GM12864 (cell line): Measurements from ENCODE around the gene LSM11.

Source experiments
- DNase-seq: peaks from one replicate; pipeline ENCODE4 v3.0.0-alpha.2; 2011; ENCODE audit warnings: low read depth
- H3K4me3 ChIP-seq: 2 replicates; pipeline ENCODE4 v1.5.1; 2011; ENCODE audit warnings: mild to moderate bottlenecking, low read depth, low read length, control low read depth
- CTCF ChIP-seq: IDR thresholded peaks from 2 replicates; pipeline ENCODE4 v1.5.1; 2011; ENCODE audit warnings: low read depth, mild to moderate bottlenecking, moderate library complexity, low read length, control low read depth, inconsistent platforms; ENCODE audit errors: missing control alignments

The LSM11 gene

GRCh38 chr5:157747173-157747740, 3.7 kb downstream of the LSM11 start:
- no peak for TF ChIP-seq CTCF
- no peak overlapping the region for H3K4me3 ChIP-seq
- DNase-seq: no peak

- H3K4me3 ChIP-seq: no peak overlapping the region
- DNase-seq: no peak
- TF ChIP-seq CTCF: no peak
Observed at GRCh38 chr5:157747766-157748700, 4.5 kb downstream of the LSM11 start.

- DNase-seq: no peak
- H3K4me3 ChIP-seq: no peak overlapping the region
- no peak for TF ChIP-seq CTCF
Observed at GRCh38 chr5:157748760-157749461, 5.4 kb downstream of the LSM11 start.

GRCh38 chr5:157749462-157749799, 5.9 kb downstream of the LSM11 start:
- no peak overlapping the region for H3K4me3 ChIP-seq
- DNase-seq: no peak
- TF ChIP-seq CTCF: no peak

GRCh38 chr5:157750320-157750719, 6.8 kb downstream of the LSM11 start:
- no peak overlapping the region for H3K4me3 ChIP-seq
- no peak for DNase-seq
- TF ChIP-seq CTCF: no peak

- TF ChIP-seq CTCF: no peak
- no peak for DNase-seq
- no peak overlapping the region for H3K4me3 ChIP-seq
Observed at GRCh38 chr5:157756122-157756521, 12.6 kb downstream of the LSM11 start.
